GM18502 (cell line): ENCODE measurements around the gene SERPINB10.
"Not testable (repeated sequence)": the region's sequence is repeated elsewhere in the genome, so short reads cannot be mapped to it uniquely, and the experiment has no call there.

Experiments used
- ATAC-seq: cut with Tn5 transposase; IDR thresholded peaks from one replicate; pipeline ENCODE4 v1.9.1; 2021; ENCODE audit warnings: mild to moderate bottlenecking; ENCODE audit not compliant: unreplicated experiment, poor library complexity

Gene SERPINB10

GRCh38 chr18:63940543-63941050, 32.8 kb downstream of the SERPINB10 start:
- ATAC-seq: not testable (repeated sequence)

GRCh38 chr18:63947051-63947790, 39.5 kb downstream of the SERPINB10 start:
- ATAC-seq: no peak

- ATAC-seq: peak; percentile 92
These were observed 41.4 kb downstream of the SERPINB10 start, which contains the start of gene HMSD for GRCh38 chr18:63949068-63949737. Gene HMSD (plus strand): TSS chr18:63949301. CDS start chr18:63953456, 4,155 bp downstream.

- ATAC-seq: peak; percentile 56
These were observed 43.5 kb downstream of the SERPINB10 start for GRCh38 chr18:63951302-63951705.

GRCh38 chr18:63953811-63954210, 46.1 kb downstream of the SERPINB10 start:
- no peak for ATAC-seq

GRCh38 chr18:63956755-63957154, 49.0 kb downstream of the SERPINB10 start:
- ATAC-seq: no peak

- ATAC-seq: no peak
These were observed 53.1 kb downstream of the SERPINB10 start for GRCh38 chr18:63960891-63961290.

GRCh38 chr18:63961435-63961980, 53.8 kb downstream of the SERPINB10 start:
- no peak for ATAC-seq

- ATAC-seq: no peak
These were observed 54.4 kb downstream of the SERPINB10 start for GRCh38 chr18:63962137-63962536.

GRCh38 chr18:63963615-63964256, 56.0 kb downstream of the SERPINB10 start:
- ATAC-seq: peak; percentile 87

GRCh38 chr18:63964908-63965307, 57.1 kb downstream of the SERPINB10 start:
- ATAC-seq: no peak

- ATAC-seq: no peak
These were observed 58.1 kb downstream of the SERPINB10 start for GRCh38 chr18:63965716-63966330.

GRCh38 chr18:63969942-63970808, 62.4 kb downstream of the SERPINB10 start, which contains the start of gene SERPINB8:
Gene SERPINB8 (plus strand): TSS chr18:63970081. CDS start chr18:63978309, 8,228 bp downstream.
- ATAC-seq: peak; percentile 94

- peak; percentile 2 for ATAC-seq
These were observed 63.0 kb downstream of the SERPINB10 start for GRCh38 chr18:63970809-63971205.

- no peak for ATAC-seq
These were observed 63.7 kb downstream of the SERPINB10 start for GRCh38 chr18:63971320-63972001.

- no peak for ATAC-seq
These were observed 64.2 kb downstream of the SERPINB10 start for GRCh38 chr18:63972002-63972376.

- no peak for ATAC-seq
These were observed 67.2 kb downstream of the SERPINB10 start for GRCh38 chr18:63974991-63975390.

GRCh38 chr18:63975628-63976027, 67.9 kb downstream of the SERPINB10 start:
- no peak for ATAC-seq

GRCh38 chr18:63977040-63977439, 69.3 kb downstream of the SERPINB10 start:
- ATAC-seq: no peak
